CD4-positive, alpha-beta T cell treated with Interleukin-10 for 1 hour (primary cell): Measurements from ENCODE around the gene DENND2D.

Experiments used
- DNase-seq: peaks from one replicate; pipeline ENCODE4 v3.0.0-alpha.2; 2020

DENND2D gene

GRCh38 chr1:111202707-111203623 lies 2.5 kb upstream of the DENND2D start:
- DNase-seq: no peak

DNA sequence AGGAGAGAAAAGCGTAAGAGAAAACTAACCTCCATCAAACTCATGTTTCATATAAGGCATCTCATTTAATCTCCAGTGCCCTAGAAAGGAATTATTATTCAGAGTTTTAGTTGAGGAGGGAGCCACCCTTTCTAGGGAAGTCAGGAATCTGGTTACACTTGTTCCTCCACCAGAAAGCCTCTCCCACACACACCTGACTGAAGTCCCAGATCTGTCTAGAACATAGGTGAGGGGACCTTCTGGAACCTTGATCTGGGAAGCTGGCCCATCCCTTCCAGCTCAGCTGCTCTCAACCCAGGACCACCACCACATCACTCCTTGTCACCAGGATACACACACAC lies 1.9 kb upstream of the DENND2D start:
- DNase-seq: no peak

- no peak for DNase-seq
Observed at GRCh38 chr1:111201275-111202090, 1.0 kb upstream of the DENND2D start.

DNA sequence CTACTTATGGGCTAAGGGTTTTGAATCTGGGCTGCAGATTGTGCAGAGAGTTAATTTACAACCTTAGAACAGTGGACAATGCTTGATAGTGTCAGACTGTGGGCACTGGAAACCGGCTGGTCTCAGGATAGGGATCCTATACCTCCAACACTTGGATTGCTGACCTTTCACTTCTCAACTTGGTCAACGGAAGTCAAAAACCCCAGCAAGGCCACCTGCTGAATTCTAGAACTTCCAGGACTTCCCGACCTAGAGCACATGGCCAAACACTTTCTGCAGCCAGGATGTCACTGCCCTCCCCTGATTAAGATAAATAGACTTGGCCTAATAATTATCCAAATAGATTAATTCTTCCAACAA lies 336 bp upstream of the DENND2D start:
- no peak for DNase-seq

DNA sequence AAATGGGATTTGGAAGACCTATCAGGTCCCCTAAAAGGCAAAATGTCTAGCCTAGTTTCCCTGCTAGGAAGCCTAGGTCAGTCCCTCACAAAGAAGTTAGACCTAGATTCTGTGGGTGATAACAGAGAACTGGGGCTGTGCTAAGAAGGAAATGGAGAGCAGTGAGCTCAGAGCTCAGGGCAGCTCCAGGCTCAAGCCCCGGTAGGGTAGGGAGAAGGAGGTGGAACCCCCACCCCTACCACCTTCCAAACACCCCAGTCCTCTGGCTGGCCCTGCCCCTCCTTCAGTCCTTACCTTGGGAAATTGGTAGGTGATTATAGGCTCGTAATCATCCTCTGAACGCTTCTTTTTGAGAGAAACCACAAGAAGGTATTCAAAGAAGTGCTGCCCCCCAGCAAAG lies 1.1 kb downstream of the DENND2D start:
- DNase-seq: no peak

GRCh38 chr1:111198836-111199235 lies 1.6 kb downstream of the DENND2D start:
- no peak for DNase-seq

- DNase-seq: peak; percentile 71
Observed at GRCh38 chr1:111197598-111198284, 2.7 kb downstream of the DENND2D start.

DNA sequence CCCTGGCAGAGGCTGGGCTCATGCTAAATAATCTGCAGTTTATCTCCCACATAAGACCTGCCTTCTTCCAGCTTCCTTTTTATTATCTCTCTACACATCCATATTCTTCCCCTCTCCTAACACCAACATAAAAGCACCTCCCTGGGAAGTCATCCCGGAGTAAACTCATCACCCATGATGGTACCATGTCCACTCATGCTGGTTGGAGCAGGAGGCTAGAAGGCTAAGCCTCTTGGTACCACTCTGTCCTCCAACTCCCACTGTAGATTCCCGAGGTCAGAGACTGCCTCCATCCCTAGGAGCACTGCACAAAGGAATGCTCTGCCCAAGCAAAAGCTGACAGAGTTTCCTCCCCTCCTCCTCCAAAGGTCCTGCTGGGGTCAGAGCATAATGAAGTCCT lies 4.2 kb downstream of the DENND2D start:
- no peak for DNase-seq

GRCh38 chr1:111195002-111195684 lies 5.3 kb downstream of the DENND2D start:
- DNase-seq: no peak

- DNase-seq: no peak
Observed at GRCh38 chr1:111193712-111194480, 6.5 kb downstream of the DENND2D start.

DNA sequence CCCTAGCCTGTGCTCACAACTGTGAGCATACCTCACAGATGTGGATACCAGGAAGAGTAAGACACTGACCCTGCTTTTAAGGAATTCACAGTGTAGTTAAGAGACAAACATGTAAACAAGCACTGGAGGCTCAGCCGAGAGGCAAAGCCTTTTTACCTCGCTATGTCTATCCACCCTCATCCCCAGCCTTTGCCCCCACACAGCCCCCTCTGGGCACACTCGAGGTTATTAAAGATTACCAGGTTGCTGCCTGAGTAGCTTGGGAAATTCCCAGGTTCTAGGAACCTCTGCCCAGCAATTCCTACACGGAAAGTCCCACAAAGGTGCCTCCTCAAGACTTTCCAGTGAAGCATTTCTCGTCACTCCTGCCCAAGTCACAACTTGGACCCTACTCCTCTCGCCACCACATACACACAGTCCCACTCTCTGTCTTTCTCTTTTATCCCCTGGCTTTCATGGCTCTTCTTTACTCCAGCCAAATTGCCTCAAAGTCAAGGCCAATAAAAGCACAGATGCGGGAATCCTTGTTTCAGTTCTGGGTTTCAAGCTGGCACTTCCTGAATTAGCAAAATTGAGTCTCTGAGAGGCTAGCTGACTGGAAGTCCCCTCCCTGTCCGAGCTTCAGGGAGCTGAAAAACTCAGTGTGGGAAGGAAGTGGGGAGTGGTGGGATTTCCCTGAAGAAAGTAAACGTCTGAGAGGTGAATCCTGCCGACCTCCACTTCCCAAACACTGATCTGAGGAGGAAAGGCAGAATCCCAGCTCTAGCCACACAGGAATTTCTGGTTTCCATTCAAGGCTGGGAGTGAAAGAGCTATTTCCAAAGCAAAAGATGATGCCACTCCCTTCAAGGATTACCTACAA lies 7.6 kb downstream of the DENND2D start:
- DNase-seq: peak; percentile 53

GRCh38 chr1:111192074-111192473 lies 8.4 kb downstream of the DENND2D start:
- DNase-seq: no peak

- no peak for DNase-seq
Observed at GRCh38 chr1:111191496-111191895, 8.9 kb downstream of the DENND2D start.

DNA sequence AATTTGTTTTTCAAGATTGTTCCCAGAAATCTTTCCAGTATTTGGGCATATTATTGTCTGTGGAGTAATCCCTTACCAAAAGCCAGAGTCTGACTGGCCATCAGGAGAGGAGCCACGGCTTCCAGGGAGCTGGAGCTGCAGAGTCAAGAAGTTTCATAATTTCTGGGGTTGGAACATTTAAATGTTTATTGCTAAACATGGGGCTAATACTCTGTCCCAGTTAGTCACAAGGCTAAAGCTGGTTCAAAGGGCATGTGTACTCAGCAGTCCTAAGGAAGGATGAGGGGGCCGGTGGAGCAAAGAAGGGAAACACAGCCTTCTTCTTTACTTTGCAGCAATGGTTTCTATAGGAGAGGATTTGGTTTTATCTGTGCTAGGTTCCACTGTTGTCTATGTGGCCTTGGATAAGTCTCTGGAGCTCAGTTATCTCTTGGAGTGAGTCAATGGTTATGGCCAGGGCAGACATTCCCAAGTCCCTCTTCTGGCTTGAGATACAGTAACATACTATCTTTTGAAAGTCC lies 9.5 kb downstream of the DENND2D start:
- DNase-seq: no peak

GRCh38 chr1:111184663-111185062 lies 15.8 kb downstream of the DENND2D start:
- no peak for DNase-seq

GRCh38 chr1:111183308-111184069 lies 17.0 kb downstream of the DENND2D start:
- no peak for DNase-seq

- DNase-seq: no peak
Observed at GRCh38 chr1:111182052-111182451, 18.4 kb downstream of the DENND2D start.

- no peak for DNase-seq
Observed at GRCh38 chr1:111179968-111180533, 20.4 kb downstream of the DENND2D start.

- no peak for DNase-seq
Observed at GRCh38 chr1:111176678-111177077, 23.8 kb downstream of the DENND2D start.

GRCh38 chr1:111175349-111175748 lies 25.1 kb downstream of the DENND2D start:
- DNase-seq: no peak
